HCT116 (cell line): Measurements from ENCODE around the gene NOXO1. TPM values are rescaled to one million over a fixed set of nuclear protein-coding genes. Genes with fewer than 3 reads are reported as not detected.

ENCODE experiments used
- ATAC-seq: fragments of 200-7000 bp; cut with Tn5 transposase; 2 replicates; pipeline ENCODE4 v1.9.1; 2020; ENCODE audit warnings: mild to moderate bottlenecking, moderate library complexity
- BruUV-seq: library from RNA; stranded (reverse); fragments of 400-500 nt; replicated peaks from 2 replicates; lab custom pipeline; 2021; lab: Mats Ljungman, UMichigan
- CTCF ChIA-PET: fragments of 300-600 bp; sonication (Branson Sonifier 250); formaldehyde crosslinking; loops from one replicate; lab custom pipeline; 2021; ENCODE audit warnings: antibody characterized with exemption; lab: Charles Lee
- POLR2A ChIA-PET: fragments of 300-600, 350-600 bp; sonication (Branson Sonifier 250); formaldehyde crosslinking; loops from one replicate; lab custom pipeline; 2021; ENCODE audit warnings: antibody characterized with exemption; lab: Charles Lee
- RAD21 ChIA-PET, 2 experiments: fragments of 300-600 bp; sonication (Branson Sonifier 250); formaldehyde crosslinking; loops; one replicate each; lab custom pipeline; 2023; ENCODE audit warnings: low total read pairs in 2 of 2; ENCODE audit not compliant: uncharacterized antibody in 2 of 2, unreplicated experiment in 2 of 2, low non-redundant PET in 1 of 2; lab: Charles Lee
- DNase-seq: peaks from one replicate; pipeline ENCODE4 v3.0.0-alpha.2; 2010; ENCODE audit warnings: low read depth, low spot score
- H2AFZ ChIP-seq: fragments of 200-600 bp; shearing (Covaris generic), sonication (generic); 2 replicates; pipeline ENCODE4 v1.6.1; 2017; ENCODE audit warnings: low read depth, mixed run types, mixed read lengths, antibody characterized with exemption, low read length; ENCODE audit not compliant: poor library complexity, severe bottlenecking
- H3K27ac ChIP-seq: 2 replicates; pipeline ENCODE4 v1.5.1; 2012; ENCODE audit warnings: low read depth, low read length
- H3K27me3 ChIP-seq: fragments of 200-600 bp; sonication (generic); 2 replicates; pipeline ENCODE4 v1.6.1; 2016; ENCODE audit warnings: mixed run types, low read length, mixed read lengths; ENCODE audit not compliant: insufficient read depth
- H3K36me3 ChIP-seq, 2 experiments: fragments of 200-500 bp in 1 of 2; fragments of 200-600 bp in 1 of 2; sonication (Bioruptor generic) in 1 of 2; sonication (generic) in 1 of 2; 2 replicates each; pipeline versions ENCODE4 v1.5.1 to v1.6.1; 2014 to 2016; ENCODE audit warnings: low read length in 2 of 2, inconsistent platforms in 1 of 2, mixed read lengths in 1 of 2, mixed run types in 1 of 2; ENCODE audit not compliant: insufficient read depth in 2 of 2, control insufficient read depth in 1 of 2
- H3K4me1 ChIP-seq, 2 experiments: fragments of 200-600 bp in 1 of 2; sonication (generic) in 1 of 2; 2 replicates each; pipeline versions ENCODE4 v1.5.1 to v1.6.1; 2012 to 2017; ENCODE audit warnings: low read length in 2 of 2, inconsistent platforms in 1 of 2, mild to moderate bottlenecking in 1 of 2, mixed read lengths in 1 of 2, mixed run types in 1 of 2, moderate library complexity in 1 of 2; ENCODE audit not compliant: insufficient read depth in 2 of 2, control insufficient read depth in 1 of 2
- H3K4me2 ChIP-seq: fragments of 200-600 bp; sonication (generic); 2 replicates; pipeline ENCODE4 v1.6.1; 2017; ENCODE audit warnings: mixed run types, low read length, mixed read lengths
- H3K4me3 ChIP-seq, 2 experiments: fragments of 200-600 bp in 1 of 2; sonication (generic) in 1 of 2; replicated peaks in 1 of 2; 2 replicates each; pipeline ENCODE4 v1.5.1; 2011 to 2016; ENCODE audit warnings: low read length in 2 of 2, control low read depth in 1 of 2, low read depth in 1 of 2, mild to moderate bottlenecking in 1 of 2, mixed read lengths in 1 of 2, mixed run types in 1 of 2
- H3K79me2 ChIP-seq: fragments of 200-600 bp; sonication (generic); 2 replicates; pipeline ENCODE4 v1.6.1; 2017; ENCODE audit warnings: mild to moderate bottlenecking, mixed run types, low read length, moderate library complexity, mixed read lengths; ENCODE audit not compliant: insufficient read depth
- H3K9ac ChIP-seq: fragments of 200-600 bp; sonication (generic); 2 replicates; pipeline ENCODE4 v1.6.1; 2016; ENCODE audit warnings: low read length, mixed read lengths
- H3K9me2 ChIP-seq: fragments of 200-600 bp; sonication (generic), shearing (Covaris generic); 2 replicates; pipeline ENCODE4 v1.6.1; 2017; ENCODE audit warnings: mixed run types, mild to moderate bottlenecking, moderate library complexity; ENCODE audit not compliant: insufficient read depth
- H3K9me3 ChIP-seq, 2 experiments: fragments of 200-500 bp in 1 of 2; fragments of 200-600 bp in 1 of 2; sonication (Bioruptor generic) in 1 of 2; sonication (generic) in 1 of 2; 2 replicates each; pipeline ENCODE4 v1.6.1; 2014 to 2017; ENCODE audit warnings: low read length in 2 of 2, mixed read lengths in 2 of 2, inconsistent platforms in 1 of 2, low read depth in 1 of 2, mild to moderate bottlenecking in 1 of 2, mixed run types in 1 of 2, moderate library complexity in 1 of 2; ENCODE audit not compliant: control insufficient read depth in 1 of 2, insufficient read depth in 1 of 2
- H4K20me1 ChIP-seq: fragments of 200-600 bp; sonication (generic), shearing (Covaris generic); 2 replicates; pipeline ENCODE4 v1.6.1; 2017; ENCODE audit warnings: mixed run types, mild to moderate bottlenecking, moderate library complexity; ENCODE audit not compliant: insufficient read depth
- CBX3 ChIP-seq: IDR thresholded peaks from 2 replicates; pipeline ENCODE4 v1.6.1; 2012; ENCODE audit warnings: low read depth
- POLR2A ChIP-seq: IDR thresholded peaks from 2 replicates; pipeline ENCODE4 v1.7.0; 2011; ENCODE audit warnings: borderline replicate concordance; ENCODE audit not compliant: insufficient read depth, insufficient read length; ENCODE audit errors: extremely low read depth
- POLR2AphosphoS5 ChIP-seq: IDR thresholded peaks from 2 replicates; pipeline ENCODE4 v1.6.1; 2011; ENCODE audit warnings: mild to moderate bottlenecking, low read depth, low read length, moderate library complexity
- SIN3A ChIP-seq: IDR thresholded peaks from 2 replicates; pipeline ENCODE4 v1.6.1; 2012; ENCODE audit warnings: low read depth
- SRF ChIP-seq: IDR thresholded peaks from 2 replicates; pipeline ENCODE4 v1.6.1; 2012; ENCODE audit warnings: low read depth
- YY1 ChIP-seq: IDR thresholded peaks from 2 replicates; pipeline ENCODE4 v1.6.1; 2011; ENCODE audit warnings: low read length, low read depth, moderate library complexity, mild to moderate bottlenecking; ENCODE audit not compliant: insufficient replicate concordance; ENCODE audit errors: extremely low read depth
- ZFX ChIP-seq: fragments of 450-650 bp; IDR thresholded peaks from 2 replicates; pipeline ENCODE4 v1.6.1; 2017
- intact Hi-C: fragments of 100-400 bp; cut with micrococcal nuclease; formaldehyde crosslinking; loops from 2 replicates; pipeline ENCODE4 v1.10.0; 2022
- total RNA-seq: library from RNA; stranded (reverse); gene quantifications from one replicate; pipeline ENCODE4 v1.2.1, GENCODE V29; 2021; ENCODE audit not compliant: unreplicated experiment
- TF ChIP-seq, protein P1 (sequence below), 3 experiments: fragments of 200-600 bp in 1 of 3; sonication (generic) in 1 of 3; IDR thresholded peaks in 2 of 3; conservative IDR thresholded peaks in 1 of 3; 2 replicates each; pipeline ENCODE4 v1.5.1; 2012 to 2017; ENCODE audit warnings: low read depth in 2 of 3, low read length in 2 of 3, antibody characterized with exemption in 1 of 3, borderline replicate concordance in 1 of 3, control low read depth in 1 of 3, mild to moderate bottlenecking in 1 of 3, mixed read lengths in 1 of 3, mixed run types in 1 of 3, moderate library complexity in 1 of 3; ENCODE audit not compliant: insufficient read depth in 1 of 3
- TF ChIP-seq, protein P2 (sequence below): IDR thresholded peaks from 2 replicates; pipeline ENCODE4 v1.6.1; 2011; ENCODE audit warnings: mild to moderate bottlenecking, low read length, moderate library complexity; ENCODE audit not compliant: insufficient replicate concordance; ENCODE audit errors: extremely low read depth
- TF ChIP-seq, protein P3 (sequence below): IDR thresholded peaks from 2 replicates; pipeline ENCODE4 v1.6.1; 2012; ENCODE audit warnings: low read depth

The NOXO1 gene
- total RNA-seq, 1 experiment from 2014 or later = 10.0 TPM

DNA sequence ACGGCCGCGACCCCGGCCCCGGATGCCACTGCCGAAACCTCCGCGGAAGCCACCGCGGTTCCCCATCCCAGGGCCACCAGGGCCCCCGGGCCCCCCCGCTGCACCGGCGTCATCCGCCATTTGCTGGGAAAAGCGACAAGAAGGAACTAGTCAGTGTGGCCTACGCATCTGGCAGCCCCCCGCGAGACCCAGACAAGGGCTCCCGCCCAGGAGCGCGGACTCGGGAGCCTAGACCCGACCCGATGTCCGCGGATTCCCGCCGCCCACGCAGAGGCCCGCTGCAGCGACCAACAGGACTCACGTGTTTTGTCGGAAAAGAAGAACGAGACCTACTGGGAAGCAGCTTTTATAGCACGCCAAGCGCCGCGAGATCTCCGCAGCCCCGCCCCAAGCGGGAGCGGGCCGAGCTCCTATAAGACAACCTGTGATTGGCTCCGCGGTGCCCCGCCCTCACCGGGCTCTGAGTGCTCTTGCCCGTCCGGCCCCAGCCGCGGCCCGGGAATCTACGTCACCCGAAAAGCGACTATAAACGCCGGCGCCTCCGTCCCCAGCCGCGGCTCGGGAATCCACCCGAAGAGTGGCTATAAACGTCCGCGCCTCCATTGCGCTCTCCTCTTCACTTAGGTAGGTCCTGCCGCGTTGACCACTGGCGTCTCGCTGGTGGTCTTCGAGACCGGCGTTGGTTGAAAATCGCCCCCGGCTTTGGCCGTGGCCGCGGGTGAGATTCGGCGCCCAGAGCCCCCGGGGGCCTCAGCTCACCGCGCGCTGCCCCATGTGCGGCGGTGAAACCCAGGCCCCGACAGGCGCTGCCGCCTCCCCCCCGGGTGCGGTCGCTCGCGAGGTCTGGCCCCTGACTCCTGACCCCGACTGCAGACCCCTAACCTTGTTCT, 16.5 kb downstream of the NOXO1 start, which contains the start of gene RPS2:
Gene RPS2 (minus strand): TSS at position 321 of the 890 bp plus-strand sequence. CDS start 201 bp downstream, at position 120.
- Histone ChIP-seq H2AFZ (no peak within 1 kb of the TSS), H3K9ac (peak within 1 kb of the TSS; percentile 93), H3K27ac (peak within 1 kb of the TSS; percentile 94), H3K4me3 (peak within 1 kb of the TSS; percentile 65 to 73), H3K27me3 (no peaks in the 10 kb centered on the region), H3K9me3 (no peaks in the 10 kb centered on the region), H3K4me1 (peaks cover 5 to 38% of the 10 kb centered on the region in 2 experiments; a peak in 3 of 4 replicates), H3K79me2 (peaks cover 68% of the 10 kb centered on the region), H3K36me3 (peaks cover 6 to 20% of the 10 kb centered on the region in 2 experiments), H3K9me2 (no peaks in the 10 kb centered on the region), H3K4me2 (peak within 1 kb of the TSS; percentile 88), H4K20me1 (peaks cover 11% of the 10 kb centered on the region; the same call in 1 of the 2 replicates)
- intact Hi-C loops = no loop called here
- TF ChIP-seq SIN3A (no peak), CBX3 (no peak), SRF (no peak), YY1 (peak; percentile 81), POLR2A (peak; percentile 99), POLR2AphosphoS5 (peak; percentile 100), ZFX (peak; percentile 81)
- TF ChIP-seq, protein P1, sequence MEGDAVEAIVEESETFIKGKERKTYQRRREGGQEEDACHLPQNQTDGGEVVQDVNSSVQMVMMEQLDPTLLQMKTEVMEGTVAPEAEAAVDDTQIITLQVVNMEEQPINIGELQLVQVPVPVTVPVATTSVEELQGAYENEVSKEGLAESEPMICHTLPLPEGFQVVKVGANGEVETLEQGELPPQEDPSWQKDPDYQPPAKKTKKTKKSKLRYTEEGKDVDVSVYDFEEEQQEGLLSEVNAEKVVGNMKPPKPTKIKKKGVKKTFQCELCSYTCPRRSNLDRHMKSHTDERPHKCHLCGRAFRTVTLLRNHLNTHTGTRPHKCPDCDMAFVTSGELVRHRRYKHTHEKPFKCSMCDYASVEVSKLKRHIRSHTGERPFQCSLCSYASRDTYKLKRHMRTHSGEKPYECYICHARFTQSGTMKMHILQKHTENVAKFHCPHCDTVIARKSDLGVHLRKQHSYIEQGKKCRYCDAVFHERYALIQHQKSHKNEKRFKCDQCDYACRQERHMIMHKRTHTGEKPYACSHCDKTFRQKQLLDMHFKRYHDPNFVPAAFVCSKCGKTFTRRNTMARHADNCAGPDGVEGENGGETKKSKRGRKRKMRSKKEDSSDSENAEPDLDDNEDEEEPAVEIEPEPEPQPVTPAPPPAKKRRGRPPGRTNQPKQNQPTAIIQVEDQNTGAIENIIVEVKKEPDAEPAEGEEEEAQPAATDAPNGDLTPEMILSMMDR (IDR thresholded peaks at IDR 0.05 in 2 of 3, conservative IDR thresholded peaks at IDR 0.05 in 1 of 3; ENCODE audit: borderline replicate concordance in 1 of 3, insufficient read depth in 1 of 3, low read depth in 2 of 3, low read length in 2 of 3) = 0 out of 6 replicates have a peak, but pooled peaks of 1 of the 3 experiments have one; percentile 2
- TF ChIP-seq, protein P2, sequence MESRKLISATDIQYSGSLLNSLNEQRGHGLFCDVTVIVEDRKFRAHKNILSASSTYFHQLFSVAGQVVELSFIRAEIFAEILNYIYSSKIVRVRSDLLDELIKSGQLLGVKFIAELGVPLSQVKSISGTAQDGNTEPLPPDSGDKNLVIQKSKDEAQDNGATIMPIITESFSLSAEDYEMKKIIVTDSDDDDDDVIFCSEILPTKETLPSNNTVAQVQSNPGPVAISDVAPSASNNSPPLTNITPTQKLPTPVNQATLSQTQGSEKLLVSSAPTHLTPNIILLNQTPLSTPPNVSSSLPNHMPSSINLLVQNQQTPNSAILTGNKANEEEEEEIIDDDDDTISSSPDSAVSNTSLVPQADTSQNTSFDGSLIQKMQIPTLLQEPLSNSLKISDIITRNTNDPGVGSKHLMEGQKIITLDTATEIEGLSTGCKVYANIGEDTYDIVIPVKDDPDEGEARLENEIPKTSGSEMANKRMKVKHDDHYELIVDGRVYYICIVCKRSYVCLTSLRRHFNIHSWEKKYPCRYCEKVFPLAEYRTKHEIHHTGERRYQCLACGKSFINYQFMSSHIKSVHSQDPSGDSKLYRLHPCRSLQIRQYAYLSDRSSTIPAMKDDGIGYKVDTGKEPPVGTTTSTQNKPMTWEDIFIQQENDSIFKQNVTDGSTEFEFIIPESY = peak; percentile 96
- TF ChIP-seq, protein P3, sequence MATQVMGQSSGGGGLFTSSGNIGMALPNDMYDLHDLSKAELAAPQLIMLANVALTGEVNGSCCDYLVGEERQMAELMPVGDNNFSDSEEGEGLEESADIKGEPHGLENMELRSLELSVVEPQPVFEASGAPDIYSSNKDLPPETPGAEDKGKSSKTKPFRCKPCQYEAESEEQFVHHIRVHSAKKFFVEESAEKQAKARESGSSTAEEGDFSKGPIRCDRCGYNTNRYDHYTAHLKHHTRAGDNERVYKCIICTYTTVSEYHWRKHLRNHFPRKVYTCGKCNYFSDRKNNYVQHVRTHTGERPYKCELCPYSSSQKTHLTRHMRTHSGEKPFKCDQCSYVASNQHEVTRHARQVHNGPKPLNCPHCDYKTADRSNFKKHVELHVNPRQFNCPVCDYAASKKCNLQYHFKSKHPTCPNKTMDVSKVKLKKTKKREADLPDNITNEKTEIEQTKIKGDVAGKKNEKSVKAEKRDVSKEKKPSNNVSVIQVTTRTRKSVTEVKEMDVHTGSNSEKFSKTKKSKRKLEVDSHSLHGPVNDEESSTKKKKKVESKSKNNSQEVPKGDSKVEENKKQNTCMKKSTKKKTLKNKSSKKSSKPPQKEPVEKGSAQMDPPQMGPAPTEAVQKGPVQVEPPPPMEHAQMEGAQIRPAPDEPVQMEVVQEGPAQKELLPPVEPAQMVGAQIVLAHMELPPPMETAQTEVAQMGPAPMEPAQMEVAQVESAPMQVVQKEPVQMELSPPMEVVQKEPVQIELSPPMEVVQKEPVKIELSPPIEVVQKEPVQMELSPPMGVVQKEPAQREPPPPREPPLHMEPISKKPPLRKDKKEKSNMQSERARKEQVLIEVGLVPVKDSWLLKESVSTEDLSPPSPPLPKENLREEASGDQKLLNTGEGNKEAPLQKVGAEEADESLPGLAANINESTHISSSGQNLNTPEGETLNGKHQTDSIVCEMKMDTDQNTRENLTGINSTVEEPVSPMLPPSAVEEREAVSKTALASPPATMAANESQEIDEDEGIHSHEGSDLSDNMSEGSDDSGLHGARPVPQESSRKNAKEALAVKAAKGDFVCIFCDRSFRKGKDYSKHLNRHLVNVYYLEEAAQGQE = no peak
- ChIA-PET RAD21 (interaction anchor here (0.7 kb wide), 3 partner anchors 13 to 104 kb away, joined by 3 to 6 read pairs (median 5); no protein-coding TSS in a partner anchor), POLR2A (interaction anchor here (0.6 to 5.9 kb wide), 40 partner anchors 9 to 1055 kb away, joined by 3 to 104 read pairs (median 4); partner anchors contain the start of genes FAHD1, GFER, HAGH and MEIOB), CTCF (interaction anchor here (0.7 kb wide), 2 partner anchors 14 to 20 kb away, joined by 3 read pairs; partner anchors contain the start of gene GFER)
- ATAC-seq = peak; percentile 60
- peak; percentile 95 for DNase-seq
- no TSS peak for BruUV-seq
